Dedifferentiated amniotic fluid mesenchymal stem cell (primary cell): Measurements from ENCODE around the gene MYL11.

Source experiments
- DNase-seq: peaks from one replicate; pipeline ENCODE4 v3.0.0-alpha.2; 2016; ENCODE audit errors: extremely low spot score

MYL11 gene

GRCh38 chr16:30418350-30419181, 44.0 kb downstream of the MYL11 start:
- no peak for DNase-seq

GRCh38 chr16:30421010-30421409, 46.4 kb downstream of the MYL11 start:
- DNase-seq: no peak
